GM23338 (cell line): ENCODE data around the gene MED13. TPM values are rescaled to one million over a fixed set of nuclear protein-coding genes. Genes with fewer than 3 reads are reported as not detected.

ENCODE experiments used
- ATAC-seq: fragments of 200-7000 bp; cut with Tn5 transposase; 3 replicates; pipeline ENCODE4 v1.9.1; 2020
- DNase-seq: peaks from one replicate; pipeline ENCODE4 v3.0.0-alpha.2; 2015; ENCODE audit warnings: low spot score
- H2AFZ ChIP-seq: fragments of 200-600 bp; sonication (generic); 2 replicates; pipeline ENCODE4 v1.8.0; 2016; ENCODE audit warnings: antibody characterized with exemption, mild to moderate bottlenecking, moderate library complexity
- H3F3A ChIP-seq: fragments of 200-600 bp; sonication (generic); replicated peaks from 2 replicates; pipeline ENCODE4 v1.8.0; 2017; ENCODE audit warnings: antibody characterized with exemption, mixed run types, low read depth
- H3K27ac ChIP-seq: fragments of 200-600 bp; sonication (generic); 2 replicates; pipeline ENCODE4 v1.6.1; 2016; ENCODE audit warnings: low read depth
- H3K27me3 ChIP-seq: fragments of 200-600 bp; sonication (generic); 2 replicates; pipeline ENCODE4 v1.8.0; 2016; ENCODE audit warnings: mild to moderate bottlenecking, mixed run types, moderate library complexity; ENCODE audit not compliant: insufficient read depth
- H3K36me3 ChIP-seq: fragments of 200-600 bp; sonication (generic); 2 replicates; pipeline ENCODE4 v1.8.0; 2016; ENCODE audit warnings: mild to moderate bottlenecking; ENCODE audit not compliant: insufficient read depth
- H3K4me1 ChIP-seq: fragments of 200-600 bp; sonication (generic); 2 replicates; pipeline ENCODE4 v1.8.0; 2016; ENCODE audit warnings: mild to moderate bottlenecking, moderate library complexity; ENCODE audit not compliant: insufficient read depth
- H3K4me2 ChIP-seq: fragments of 200-600 bp; sonication (generic); 2 replicates; pipeline ENCODE4 v1.7.1; 2017; ENCODE audit warnings: mixed run types
- H3K4me3 ChIP-seq: fragments of 200-600 bp; sonication (generic); 2 replicates; pipeline ENCODE4 v1.6.1; 2016; ENCODE audit warnings: mixed run types
- H3K79me2 ChIP-seq: fragments of 200-600 bp; sonication (generic); replicated peaks from 2 replicates; pipeline ENCODE4 v1.8.0; 2017; ENCODE audit warnings: mild to moderate bottlenecking; ENCODE audit not compliant: insufficient read depth
- H3K9me2 ChIP-seq: fragments of 200-600 bp; sonication (generic); 2 replicates; pipeline ENCODE4 v1.8.0; 2017; ENCODE audit not compliant: insufficient read depth
- H4K20me1 ChIP-seq: fragments of 200-600 bp; sonication (generic); replicated peaks from 2 replicates; pipeline ENCODE4 v1.8.0; 2017; ENCODE audit warnings: mild to moderate bottlenecking; ENCODE audit not compliant: insufficient read depth
- H3K27ac Mint-ChIP-seq: 2 replicates; pipeline ENCODE4 v1.8.0; 2020; ENCODE audit warnings: inconsistent platforms, mild to moderate bottlenecking, moderate library complexity, mixed read lengths
- H3K27me3 Mint-ChIP-seq: 3 replicates; pipeline ENCODE4 v1.8.0; 2022; ENCODE audit warnings: low read depth, mild to moderate bottlenecking, moderate library complexity, mixed read lengths, inconsistent platforms; ENCODE audit not compliant: insufficient read depth, poor library complexity
- H3K36me3 Mint-ChIP-seq: 3 replicates; pipeline ENCODE4 v1.8.0; 2021; ENCODE audit warnings: low read depth, mild to moderate bottlenecking, inconsistent platforms, moderate library complexity, mixed read lengths
- H3K4me1 Mint-ChIP-seq: 3 replicates; pipeline ENCODE4 v1.8.0; 2020; ENCODE audit warnings: mild to moderate bottlenecking, inconsistent platforms, mixed read lengths
- H3K4me3 Mint-ChIP-seq: 3 replicates; pipeline ENCODE4 v1.8.0; 2021; ENCODE audit warnings: moderate library complexity, mild to moderate bottlenecking, inconsistent platforms, mixed read lengths
- H3K9me3 Mint-ChIP-seq: 3 replicates; pipeline ENCODE4 v1.8.0; 2020; ENCODE audit warnings: moderate library complexity, mild to moderate bottlenecking, inconsistent platforms, mixed read lengths
- CREB1 ChIP-seq: fragments of 250-450 bp; sonication (Bioruptor Pico); IDR thresholded peaks from 2 replicates; pipeline ENCODE4 v1.5.0; 2020; ENCODE audit warnings: low read depth, mild to moderate bottlenecking, moderate library complexity
- CTCF ChIP-seq, 2 experiments: fragments of 200-600 bp in 1 of 2; sonication (generic) in 1 of 2; conservative IDR thresholded peaks; 2 replicates each; pipeline versions ENCODE4 v1.5.1 to v1.6.1; 2016 to 2017; ENCODE audit warnings: antibody characterized with exemption in 2 of 2, low read depth in 2 of 2, mild to moderate bottlenecking in 2 of 2, moderate library complexity in 1 of 2
- ETS1 ChIP-seq: IDR thresholded peaks from 2 replicates; pipeline ENCODE4 v1.6.1; 2016; ENCODE audit warnings: antibody characterized with exemption
- EZH2 ChIP-seq: fragments of 200-600 bp; sonication (generic); IDR thresholded peaks from one replicate; pipeline ENCODE4 v1.8.0; 2017; ENCODE audit warnings: antibody characterized with exemption, mild to moderate bottlenecking, low read depth; ENCODE audit not compliant: unreplicated experiment
- EZH2phosphoT487 ChIP-seq: fragments of 200-600 bp; sonication (generic); IDR thresholded peaks from one replicate; pipeline ENCODE4 v1.8.1; 2018; ENCODE audit warnings: antibody characterized with exemption; ENCODE audit not compliant: unreplicated experiment
- JUNB ChIP-seq: IDR thresholded peaks from one replicate; pipeline ENCODE4 v1.6.1; 2016; ENCODE audit warnings: antibody characterized with exemption; ENCODE audit not compliant: unreplicated experiment
- NANOG ChIP-seq: IDR thresholded peaks from 2 replicates; pipeline ENCODE4 v1.6.1; 2016; ENCODE audit warnings: antibody characterized with exemption, borderline replicate concordance
- POLR2AphosphoS5 ChIP-seq: IDR thresholded peaks from 2 replicates; pipeline ENCODE4 v1.6.1; 2016; ENCODE audit warnings: antibody characterized with exemption, low read depth
- REST ChIP-seq: IDR thresholded peaks from one replicate; pipeline ENCODE4 v1.6.1; 2018; ENCODE audit warnings: antibody characterized with exemption; ENCODE audit not compliant: unreplicated experiment
- STAT1 ChIP-seq: IDR thresholded peaks from one replicate; pipeline ENCODE4 v1.6.1; 2016; ENCODE audit warnings: antibody characterized with exemption; ENCODE audit not compliant: unreplicated experiment
- ZNF114 ChIP-seq: fragments of 250-450 bp; sonication (Bioruptor Pico); IDR thresholded peaks from 2 replicates; pipeline ENCODE4 v1.5.0; 2020; ENCODE audit warnings: mild to moderate bottlenecking, moderate library complexity
- ZNF331 ChIP-seq: fragments of 250-450 bp; sonication (Bioruptor Pico); IDR thresholded peaks from 2 replicates; pipeline ENCODE4 v1.5.0; 2020; ENCODE audit warnings: low read depth, mild to moderate bottlenecking, moderate library complexity
- ZNF462 ChIP-seq: fragments of 250-450 bp; sonication (Bioruptor Pico); IDR thresholded peaks from 2 replicates; pipeline ENCODE4 v1.5.0; 2020; ENCODE audit warnings: mild to moderate bottlenecking, moderate library complexity
- polyA plus RNA-seq: library from polyadenylated mRNA; unstranded; fragments of >200 nt; fragmentation: Nextera tagmentation; extraction: Ambion mirVana; gene quantifications from 2 replicates; pipeline ENCODE4 v1.2.1, GENCODE V29; 2016
- total RNA-seq: library from RNA; depleted of rRNA; stranded (reverse); fragments of >200 nt; shearing (Covaris generic); gene quantifications from 2 replicates; pipeline ENCODE4 v1.2.3, GENCODE V29; 2014

MED13 gene
- total and polyA plus RNA-seq, 2 experiments from 2014 or later: 13.0 to 45.8 TPM

GRCh38 chr17:62098623-62099231 is 33.6 kb upstream of the MED13 start:
- Histone ChIP-seq H3K27me3 (no peaks in the 10 kb centered on the region), H4K20me1 (no peaks in the 10 kb centered on the region), H3K79me2 (no peaks in the 10 kb centered on the region), H2AFZ (no peak overlapping the region), H3K4me2 (no peak overlapping the region), H3K4me3 (no peak overlapping the region), H3K36me3 (no peaks in the 10 kb centered on the region), H3K27ac (no peak overlapping the region), H3F3A (no peaks in the 10 kb centered on the region), H3K4me1 (no peaks in the 10 kb centered on the region), H3K9me2 (no peaks in the 10 kb centered on the region)
- Mint-ChIP-seq H3K27ac (no peak overlapping the region), H3K4me3 (no peak overlapping the region), H3K36me3 (no peaks in the 10 kb centered on the region; the same call in 2 of the 3 replicates), H3K27me3 (no peaks in the 10 kb centered on the region), H3K9me3 (no peaks in the 10 kb centered on the region; the same call in 2 of the 3 replicates), H3K4me1 (peaks cover 2% of the 10 kb centered on the region; the same call in 1 of the 3 replicates)
- TF ChIP-seq EZH2 (no peak), ZNF331 (CRISPR knock-in tag) (no peak), STAT1 (no peak), REST (no peak), JUNB (no peak), CREB1 (CRISPR knock-in tag) (no peak), ZNF462 (CRISPR knock-in tag) (no peak), CTCF (conservative IDR thresholded peaks at IDR 0.05; ENCODE audit: low read depth in 2 of 2) (no peak), EZH2phosphoT487 (no peak), ETS1 (no peak), NANOG (no peak), ZNF114 (CRISPR knock-in tag) (no peak), POLR2AphosphoS5 (no peak)
- DNase-seq: no peak
- ATAC-seq: no peak
